NCI-H1105 (cell line): Measurements from ENCODE around the gene RMP24.
"Not testable (repeated sequence)": the region's sequence is repeated elsewhere in the genome, so short reads cannot be mapped to it uniquely, and the experiment has no call there.

ENCODE experiments used
- DNase-seq: peaks from one replicate; lab custom pipeline; 2025; lab: John Stamatoyannopoulos, UW

Gene RMP24

DNA sequence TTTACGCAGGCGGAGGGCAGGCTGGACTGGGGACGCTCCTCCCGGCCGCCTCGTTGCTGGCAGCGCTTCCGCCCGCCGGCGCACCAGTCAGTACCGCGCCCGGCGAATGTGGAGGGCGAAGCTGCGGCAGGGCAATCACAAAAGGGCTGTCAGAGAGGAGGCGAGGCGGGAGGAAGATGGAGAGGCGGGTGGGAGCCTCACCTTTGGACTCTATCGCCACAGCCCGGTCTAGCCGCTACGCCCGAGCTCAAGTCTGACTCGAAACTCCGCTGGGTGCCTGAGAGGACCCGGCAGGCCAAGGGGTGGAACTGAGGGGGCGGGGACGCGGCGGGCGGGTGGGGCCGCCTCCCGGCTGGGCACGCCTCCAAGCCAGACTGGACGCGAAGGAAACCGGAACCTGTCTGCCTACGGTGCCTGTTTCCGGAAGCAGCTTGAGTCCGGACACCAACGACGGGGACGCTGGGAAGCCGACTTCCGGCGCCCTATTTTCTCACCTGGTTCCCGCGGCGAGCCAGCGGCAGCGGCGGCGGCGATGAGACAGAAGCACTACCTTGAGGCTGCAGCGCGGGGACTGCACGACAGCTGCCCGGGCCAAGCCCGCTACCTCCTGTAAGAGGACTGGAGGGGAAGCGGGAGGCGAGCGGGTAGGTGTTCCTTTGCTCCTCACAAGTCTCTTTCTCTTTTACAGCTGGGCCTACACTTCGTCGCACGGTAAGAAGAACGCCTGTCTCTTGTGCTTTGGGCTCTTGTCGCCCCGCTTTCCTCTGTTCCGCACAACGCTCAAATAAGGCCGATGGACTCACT lies at the start of gene RMP24:
Gene RMP24, plus strand, starts transcription at position 483 of the 804 bp plus-strand sequence.
- DNase-seq, result peak; percentile 97

DNA sequence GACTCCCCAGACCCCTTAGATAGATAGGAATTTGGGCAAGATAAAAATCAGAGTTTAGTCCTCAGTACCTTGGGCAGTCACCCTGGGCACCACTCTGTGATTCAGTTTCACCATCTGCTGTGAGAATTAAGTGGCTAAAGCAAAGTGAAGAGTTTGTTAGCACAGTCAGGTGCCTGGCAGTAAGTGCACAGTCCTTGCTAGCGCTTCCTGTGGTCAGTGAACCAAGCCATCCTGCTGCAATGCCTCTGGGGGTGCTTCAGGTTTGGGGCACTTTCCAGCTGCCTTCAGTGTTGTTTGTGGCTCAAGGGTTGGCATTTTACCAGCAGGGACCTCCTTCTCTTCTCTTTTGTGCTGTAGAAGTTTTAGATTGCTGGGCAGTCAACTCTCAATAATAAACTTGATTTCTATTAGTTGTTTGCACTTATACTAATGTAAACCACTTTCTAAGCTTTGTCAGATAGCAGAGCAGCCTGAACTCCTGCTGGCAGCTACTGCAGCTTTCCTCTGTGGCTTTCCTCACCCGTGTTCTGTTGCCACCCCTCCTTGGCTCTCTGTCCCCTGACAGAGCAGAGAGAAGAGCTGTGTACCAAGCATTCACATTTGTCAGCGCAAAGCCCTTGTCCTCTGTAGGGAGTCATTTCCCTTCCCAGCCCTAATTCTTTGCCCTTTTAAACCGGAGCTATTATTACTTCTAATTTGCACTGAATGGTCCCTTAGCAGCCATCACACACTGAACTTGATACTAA lies 48.4 kb upstream of the RMP24 start:
- DNase-seq, result no peak

DNA sequence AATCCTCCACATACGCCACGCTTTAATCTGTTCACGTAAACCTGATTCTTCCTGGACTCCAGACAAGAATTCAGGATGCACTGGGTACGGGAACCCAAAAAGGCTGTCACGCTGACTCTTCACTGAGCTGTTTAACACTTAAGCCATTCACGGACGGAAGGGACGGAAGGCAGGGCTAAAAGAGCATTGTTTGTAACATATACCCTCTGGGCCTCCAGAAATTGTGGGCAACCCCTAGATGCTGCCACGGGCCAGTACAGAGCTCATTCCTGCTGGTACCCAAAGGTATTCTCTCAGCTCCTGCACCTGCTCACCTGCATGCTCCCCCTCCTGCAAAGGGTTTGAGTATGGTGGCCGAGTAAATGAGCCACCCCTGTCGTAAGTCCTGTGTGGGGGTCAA lies 45.6 kb upstream of the RMP24 start:
- DNase-seq, result no peak

- DNase-seq, result no peak
Measured at GRCh38 chr18:35927430-35927829, 45.0 kb upstream of the RMP24 start.

- DNase-seq, result no peak
Measured at GRCh38 chr18:35933982-35934381, 38.5 kb upstream of the RMP24 start.

DNA sequence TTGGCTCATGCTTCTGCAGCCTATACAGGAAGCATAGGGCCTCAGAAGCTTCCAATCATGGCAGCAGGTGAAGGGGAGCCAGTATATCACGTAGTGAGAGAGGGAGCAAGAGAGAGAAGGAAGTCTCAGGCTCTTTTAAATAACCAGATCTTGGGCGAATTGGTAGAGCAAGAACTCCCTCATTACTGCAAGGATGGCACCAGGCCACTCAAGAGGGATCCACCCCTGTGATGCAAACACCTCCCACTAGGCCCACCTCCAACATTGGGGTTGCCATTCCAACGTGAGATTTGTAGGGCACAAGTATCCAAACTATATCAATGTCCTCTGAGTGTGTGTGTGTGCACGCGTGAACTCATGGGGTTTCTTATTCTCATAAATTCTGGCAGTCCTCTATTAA lies 37.6 kb upstream of the RMP24 start:
- DNase-seq, result no peak

DNA sequence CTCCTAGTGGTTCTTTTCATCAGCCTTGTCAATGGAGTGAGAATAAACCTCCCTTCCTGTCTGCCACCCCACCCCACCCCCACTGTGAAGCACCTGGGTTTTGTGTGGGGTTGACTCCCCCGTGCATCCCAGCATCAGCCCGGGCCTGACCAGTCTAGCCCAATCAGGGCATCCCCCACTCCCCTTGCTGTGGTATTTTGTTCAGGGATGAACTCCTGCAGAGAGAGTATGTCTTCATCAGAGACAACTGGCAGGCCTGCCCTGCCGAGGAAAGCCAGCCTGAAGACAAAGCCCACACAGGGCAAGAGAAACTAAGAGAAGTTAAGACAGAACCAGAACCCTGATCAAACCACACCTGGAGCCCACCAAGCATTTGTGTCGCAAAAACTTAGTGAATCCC lies 36.7 kb upstream of the RMP24 start:
- DNase-seq, result no peak

DNA sequence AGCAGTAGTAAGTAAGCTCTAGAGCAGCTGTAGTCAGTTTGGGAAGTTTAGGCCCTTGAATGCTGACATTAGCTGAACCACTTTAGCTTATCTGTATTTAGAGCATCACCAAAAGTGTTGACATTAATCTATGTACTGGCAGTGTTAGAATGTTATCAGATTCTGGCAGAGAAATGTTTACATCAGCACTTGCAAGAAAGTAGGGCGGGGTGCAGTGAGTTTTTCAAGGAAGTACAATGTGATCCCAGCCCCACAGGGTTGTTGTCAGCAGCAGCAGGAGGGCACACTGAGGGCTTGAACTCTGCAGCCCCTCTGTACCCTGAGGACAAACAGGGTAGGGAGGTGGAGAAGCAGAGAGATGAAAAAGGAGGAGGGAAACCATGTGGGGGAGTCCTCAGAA lies 35.5 kb upstream of the RMP24 start:
- no peak for DNase-seq

GRCh38 chr18:35938158-35938557 lies 34.3 kb upstream of the RMP24 start:
- no peak for DNase-seq

- no peak for DNase-seq
Measured at GRCh38 chr18:35938562-35938961, 33.9 kb upstream of the RMP24 start.

DNA sequence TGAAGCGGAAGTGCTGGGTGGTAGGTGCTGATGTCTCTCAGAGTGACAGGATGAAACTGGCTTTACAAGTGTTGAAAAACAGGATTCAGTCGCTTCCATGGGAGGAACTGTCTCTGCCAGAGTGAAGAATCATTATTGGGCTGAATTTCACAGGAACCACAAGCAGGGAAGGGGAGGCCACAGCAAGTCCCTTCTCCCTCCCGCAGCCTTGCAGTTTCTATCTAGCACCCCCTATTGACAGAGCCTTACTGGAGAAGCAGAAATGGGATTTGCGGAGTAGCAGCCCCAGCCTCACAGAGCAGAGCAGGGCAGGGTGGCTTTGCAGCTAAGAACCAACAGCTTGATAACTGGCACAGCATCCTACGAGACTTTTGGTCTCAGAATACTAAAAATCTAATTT lies 33.3 kb upstream of the RMP24 start:
- no peak for DNase-seq

DNA sequence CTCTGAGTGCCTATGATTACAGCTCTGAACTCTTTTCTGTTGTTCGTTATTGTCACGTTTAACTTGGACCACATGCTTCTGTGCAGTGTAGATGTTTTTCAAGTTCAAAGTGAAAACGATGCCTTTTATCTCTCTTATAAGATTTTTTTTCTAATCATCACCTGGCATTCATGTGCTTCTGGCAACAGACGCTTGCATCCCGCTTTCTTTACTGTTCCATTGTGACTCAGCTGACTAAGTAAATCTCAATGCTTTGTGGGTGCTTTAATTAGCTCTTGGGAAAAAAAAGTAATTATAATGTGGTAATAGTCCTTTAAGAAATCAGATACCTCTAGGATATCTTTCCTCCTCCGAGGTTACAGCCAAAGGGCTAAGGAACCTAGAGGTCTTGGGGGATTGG lies 31.2 kb upstream of the RMP24 start:
- DNase-seq, result no peak

GRCh38 chr18:35942133-35942532 lies 30.3 kb upstream of the RMP24 start:
- DNase-seq, result no peak

DNA sequence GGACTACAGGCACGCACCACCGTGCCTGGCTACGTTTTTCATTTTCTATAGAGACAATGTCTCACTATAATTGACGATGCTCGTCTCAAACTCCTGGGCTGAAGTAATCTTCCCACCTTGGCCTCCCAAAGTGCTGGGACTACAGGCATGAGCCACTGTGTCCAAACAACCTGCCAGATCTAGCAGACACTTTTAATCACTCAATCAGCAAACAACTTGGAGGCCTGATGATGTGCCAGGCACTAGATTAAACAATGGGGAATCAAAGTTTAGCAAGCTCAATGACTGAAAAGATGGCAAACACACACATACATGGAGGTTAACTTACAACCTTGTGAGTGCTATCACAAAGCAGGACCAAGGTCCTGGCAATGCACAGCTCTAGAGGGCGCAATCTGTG lies 29.8 kb upstream of the RMP24 start:
- no peak for DNase-seq

DNA sequence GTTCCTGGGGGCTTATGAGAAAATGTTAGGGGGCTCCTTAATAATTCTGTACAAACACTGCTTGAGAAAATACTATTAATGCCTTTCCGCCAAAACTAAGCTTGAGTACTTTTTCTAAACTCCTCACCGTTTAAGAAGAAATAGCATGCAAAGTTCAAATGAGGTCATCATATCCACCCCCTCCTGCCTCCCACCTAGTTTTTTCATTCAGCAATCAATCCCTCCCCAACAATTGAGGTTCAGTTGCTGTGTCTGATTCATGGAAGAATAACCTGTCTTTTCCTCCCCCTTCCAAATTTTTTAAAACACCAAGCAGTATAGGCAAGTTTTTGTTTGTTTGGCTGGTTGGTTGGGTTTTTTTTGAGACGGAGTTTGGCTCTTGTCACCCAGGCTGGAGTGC lies 24.4 kb upstream of the RMP24 start:
- no peak for DNase-seq

GRCh38 chr18:35949090-35949489 lies 23.4 kb upstream of the RMP24 start:
- no peak for DNase-seq

GRCh38 chr18:35949903-35950627 lies 22.4 kb upstream of the RMP24 start:
- DNase-seq, result peak; percentile 24

DNA sequence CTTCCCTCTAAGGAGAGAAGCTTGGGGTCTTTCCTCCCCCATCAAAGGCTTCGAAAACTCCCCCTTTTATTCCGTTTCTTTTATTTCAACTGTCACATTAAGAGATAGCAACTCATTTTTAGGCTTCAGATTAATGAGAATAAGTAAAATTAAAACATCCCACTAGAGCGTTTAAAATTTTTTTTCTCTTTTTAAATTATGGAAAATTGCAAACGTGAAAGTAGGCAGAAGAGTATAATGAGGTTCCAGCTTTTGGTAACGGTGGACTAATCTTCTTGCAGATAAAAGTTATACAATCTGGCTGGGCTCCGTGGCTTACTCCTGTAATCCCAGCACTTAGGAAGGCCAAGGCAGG lies 21.9 kb upstream of the RMP24 start:
- DNase-seq, result no peak

GRCh38 chr18:35953688-35954087 lies 18.8 kb upstream of the RMP24 start:
- no peak for DNase-seq

GRCh38 chr18:35956226-35956625 lies 16.3 kb upstream of the RMP24 start:
- DNase-seq, result no peak

GRCh38 chr18:35962320-35962719 lies 10.2 kb upstream of the RMP24 start:
- no peak for DNase-seq

DNA sequence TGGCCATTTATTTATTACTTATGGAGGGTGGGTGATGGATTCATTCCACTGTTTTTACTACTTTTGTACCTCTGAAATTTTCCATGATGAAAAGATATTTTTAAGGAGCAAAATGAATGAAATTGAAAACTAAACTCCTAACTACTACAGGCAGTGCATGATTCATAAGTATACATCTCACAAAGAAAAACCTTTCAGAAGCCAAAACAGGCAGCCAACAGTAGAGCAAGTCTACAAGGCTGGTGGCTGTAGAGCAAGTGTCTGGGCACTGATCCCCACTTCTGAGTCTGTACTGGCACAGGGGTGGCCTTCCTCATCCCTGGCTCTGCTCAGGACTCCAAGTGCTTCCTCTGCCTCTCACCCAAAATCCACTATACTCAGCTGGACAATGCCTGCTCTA lies 8.2 kb upstream of the RMP24 start:
- no peak for DNase-seq

DNA sequence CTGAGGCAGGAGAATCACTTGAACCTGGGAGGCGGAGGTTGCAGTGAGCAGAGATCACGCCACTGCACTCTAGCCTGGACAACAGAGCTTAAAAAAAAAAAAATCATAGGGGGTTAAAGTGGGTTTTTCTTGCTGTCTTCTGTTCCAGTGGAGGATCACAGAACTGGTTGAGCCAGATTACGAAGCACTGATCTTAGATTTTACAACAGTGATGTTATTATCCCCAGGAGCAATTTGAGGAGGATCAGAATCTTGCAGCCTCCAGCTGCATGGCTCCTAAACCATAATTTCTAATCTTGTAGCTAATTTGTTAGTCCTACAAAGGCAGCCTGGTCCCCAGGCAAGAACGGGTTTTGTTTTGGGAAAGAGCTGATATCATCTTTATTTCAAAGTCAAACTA lies 4.6 kb upstream of the RMP24 start:
- not testable (repeated sequence) for DNase-seq
